Smooth muscle cell of trachea (primary cell): ENCODE measurements around the gene KNL1. TPM values are rescaled to one million over a fixed set of nuclear protein-coding genes. Genes with fewer than 3 reads are reported as not detected.

Source experiments
- total RNA-seq: library from RNA; depleted of rRNA; stranded (reverse); fragments of >200 nt; gene quantifications from 2 replicates; pipeline ENCODE4 v1.2.1, GENCODE V29; 2014

Gene KNL1, protein sequence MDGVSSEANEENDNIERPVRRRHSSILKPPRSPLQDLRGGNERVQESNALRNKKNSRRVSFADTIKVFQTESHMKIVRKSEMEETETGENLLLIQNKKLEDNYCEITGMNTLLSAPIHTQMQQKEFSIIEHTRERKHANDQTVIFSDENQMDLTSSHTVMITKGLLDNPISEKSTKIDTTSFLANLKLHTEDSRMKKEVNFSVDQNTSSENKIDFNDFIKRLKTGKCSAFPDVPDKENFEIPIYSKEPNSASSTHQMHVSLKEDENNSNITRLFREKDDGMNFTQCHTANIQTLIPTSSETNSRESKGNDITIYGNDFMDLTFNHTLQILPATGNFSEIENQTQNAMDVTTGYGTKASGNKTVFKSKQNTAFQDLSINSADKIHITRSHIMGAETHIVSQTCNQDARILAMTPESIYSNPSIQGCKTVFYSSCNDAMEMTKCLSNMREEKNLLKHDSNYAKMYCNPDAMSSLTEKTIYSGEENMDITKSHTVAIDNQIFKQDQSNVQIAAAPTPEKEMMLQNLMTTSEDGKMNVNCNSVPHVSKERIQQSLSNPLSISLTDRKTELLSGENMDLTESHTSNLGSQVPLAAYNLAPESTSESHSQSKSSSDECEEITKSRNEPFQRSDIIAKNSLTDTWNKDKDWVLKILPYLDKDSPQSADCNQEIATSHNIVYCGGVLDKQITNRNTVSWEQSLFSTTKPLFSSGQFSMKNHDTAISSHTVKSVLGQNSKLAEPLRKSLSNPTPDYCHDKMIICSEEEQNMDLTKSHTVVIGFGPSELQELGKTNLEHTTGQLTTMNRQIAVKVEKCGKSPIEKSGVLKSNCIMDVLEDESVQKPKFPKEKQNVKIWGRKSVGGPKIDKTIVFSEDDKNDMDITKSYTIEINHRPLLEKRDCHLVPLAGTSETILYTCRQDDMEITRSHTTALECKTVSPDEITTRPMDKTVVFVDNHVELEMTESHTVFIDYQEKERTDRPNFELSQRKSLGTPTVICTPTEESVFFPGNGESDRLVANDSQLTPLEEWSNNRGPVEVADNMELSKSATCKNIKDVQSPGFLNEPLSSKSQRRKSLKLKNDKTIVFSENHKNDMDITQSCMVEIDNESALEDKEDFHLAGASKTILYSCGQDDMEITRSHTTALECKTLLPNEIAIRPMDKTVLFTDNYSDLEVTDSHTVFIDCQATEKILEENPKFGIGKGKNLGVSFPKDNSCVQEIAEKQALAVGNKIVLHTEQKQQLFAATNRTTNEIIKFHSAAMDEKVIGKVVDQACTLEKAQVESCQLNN (N-terminal part only)
- total RNA-seq = 1.2 and 28.2 TPM in 2 replicates

DNA sequence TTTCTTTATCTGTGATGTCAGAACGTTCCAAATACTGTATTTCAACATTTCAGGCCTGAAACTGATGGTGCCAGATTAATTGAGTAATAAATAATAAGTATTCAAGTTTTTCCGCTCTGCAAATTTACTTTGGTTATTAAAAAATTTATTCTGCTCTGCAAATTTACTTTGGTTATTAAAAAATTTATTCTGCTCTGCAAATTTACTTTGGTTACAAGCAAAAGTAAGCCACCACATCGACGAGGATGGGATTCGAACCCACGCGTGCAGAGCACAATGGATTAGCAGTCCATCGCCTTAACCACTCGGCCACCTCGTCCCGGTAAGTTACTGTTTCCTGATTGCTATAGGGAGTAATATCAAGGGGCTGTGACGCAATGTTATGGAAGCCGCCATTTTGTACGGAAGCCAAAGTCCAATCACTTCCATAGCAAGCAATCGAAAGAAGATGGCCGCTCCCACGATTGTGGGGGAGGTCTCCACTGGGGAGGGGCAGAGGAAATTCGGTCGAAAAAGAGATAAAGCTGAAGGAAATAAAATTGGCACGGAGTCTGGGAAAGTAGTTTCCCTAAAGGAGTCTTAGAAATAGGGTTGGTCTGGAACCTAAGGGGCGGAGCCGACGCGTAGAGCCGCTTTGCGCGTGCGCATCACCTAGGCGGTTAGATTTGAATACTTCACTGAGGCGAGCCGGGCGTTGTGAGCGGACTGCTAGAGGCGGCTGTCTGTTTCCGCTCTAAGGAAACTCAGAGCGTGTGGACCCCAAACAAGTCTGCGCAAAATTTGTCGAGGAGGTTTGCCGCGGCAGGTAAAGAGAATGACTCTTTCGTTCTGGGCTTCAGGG lies at the start of gene KNL1:
KNL1 (plus strand) TSS at position 662 of the 841 bp plus-strand sequence. CDS start 8,683 bp downstream, outside the sequence.

DNA sequence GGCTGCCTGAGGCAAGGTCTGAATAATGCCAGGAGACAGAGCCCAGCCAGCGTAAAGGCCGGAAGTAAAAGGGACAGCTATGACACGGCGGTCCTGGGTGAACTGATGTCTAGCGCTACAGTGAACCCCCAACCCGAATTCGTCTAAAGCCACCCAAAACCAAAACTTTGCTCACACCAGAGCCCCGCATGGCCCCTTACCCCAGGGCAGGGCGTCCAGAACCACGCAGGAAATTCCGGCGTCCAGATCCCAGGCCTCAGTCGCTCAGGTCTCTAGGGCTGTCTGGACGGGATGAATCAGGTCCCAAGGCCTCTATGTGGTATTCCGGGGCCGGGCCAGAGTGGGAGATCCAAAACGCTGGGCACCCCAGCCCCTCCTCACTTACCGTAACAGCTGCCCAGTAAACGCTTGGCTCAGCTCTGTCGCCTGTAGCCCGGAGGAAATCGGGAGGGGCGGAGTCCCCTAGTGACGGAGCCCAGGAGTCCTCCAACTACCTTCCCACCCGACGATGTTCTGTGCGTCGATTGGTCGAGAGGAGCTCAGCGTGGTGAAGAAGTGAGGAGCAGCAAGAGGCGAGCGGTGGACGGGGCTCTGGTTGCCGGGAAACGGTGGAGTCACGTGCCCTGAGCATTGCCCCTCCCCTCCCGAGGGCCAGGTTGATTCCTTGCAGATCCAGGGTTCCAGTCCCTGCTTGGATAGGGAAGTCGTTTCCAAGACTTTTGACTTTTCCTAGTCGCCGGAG lies 29.3 kb upstream of the KNL1 start, which contains the start of gene CCDC32:
CCDC32 (minus strand) TSS at position 452 of the 742 bp plus-strand sequence. CDS start 2,027 bp downstream, outside the sequence.

DNA sequence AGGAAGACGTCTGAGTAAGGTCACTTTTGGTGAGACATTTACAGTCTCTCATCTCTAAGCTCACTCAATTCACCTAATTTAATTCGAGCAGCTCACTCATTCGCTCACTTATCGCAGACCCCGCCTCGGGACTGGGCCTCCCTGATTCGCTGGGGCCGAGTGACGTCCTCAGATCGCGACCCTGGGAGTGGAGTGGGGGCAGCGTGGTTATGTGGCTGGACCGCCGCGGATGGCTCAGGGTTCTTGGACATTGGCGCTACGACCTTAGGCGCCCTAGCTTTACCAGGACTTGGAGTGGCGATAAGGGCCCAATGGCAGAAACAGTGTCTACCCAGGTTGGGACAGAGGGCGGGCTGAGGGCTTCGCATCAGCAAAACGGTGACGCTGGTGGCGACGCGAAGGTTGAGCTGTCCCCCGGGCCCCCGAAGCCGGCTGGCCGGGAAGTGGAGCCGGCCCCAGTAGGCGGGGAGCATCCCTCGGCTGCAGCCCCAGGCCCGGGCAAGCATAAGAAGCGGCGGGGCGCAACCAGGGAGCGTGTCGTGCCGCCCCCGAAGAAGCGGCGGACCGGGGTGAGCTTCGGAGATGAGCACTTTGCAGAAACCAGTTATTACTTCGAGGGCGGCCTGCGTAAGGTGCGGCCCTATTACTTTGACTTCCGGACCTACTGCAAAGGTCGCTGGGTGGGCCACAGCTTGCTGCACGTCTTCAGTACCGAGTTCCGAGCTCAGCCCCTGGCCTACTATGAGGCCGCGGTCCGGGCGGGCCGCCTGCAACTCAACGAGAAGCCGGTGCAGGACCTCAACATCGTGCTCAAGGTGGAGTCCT lies 24.7 kb upstream of the KNL1 start, which contains the start of gene RPUSD2:
RPUSD2 (plus strand) TSS at position 171 of the 825 bp plus-strand sequence; CDS start at position 210, 39 bp downstream.

DNA sequence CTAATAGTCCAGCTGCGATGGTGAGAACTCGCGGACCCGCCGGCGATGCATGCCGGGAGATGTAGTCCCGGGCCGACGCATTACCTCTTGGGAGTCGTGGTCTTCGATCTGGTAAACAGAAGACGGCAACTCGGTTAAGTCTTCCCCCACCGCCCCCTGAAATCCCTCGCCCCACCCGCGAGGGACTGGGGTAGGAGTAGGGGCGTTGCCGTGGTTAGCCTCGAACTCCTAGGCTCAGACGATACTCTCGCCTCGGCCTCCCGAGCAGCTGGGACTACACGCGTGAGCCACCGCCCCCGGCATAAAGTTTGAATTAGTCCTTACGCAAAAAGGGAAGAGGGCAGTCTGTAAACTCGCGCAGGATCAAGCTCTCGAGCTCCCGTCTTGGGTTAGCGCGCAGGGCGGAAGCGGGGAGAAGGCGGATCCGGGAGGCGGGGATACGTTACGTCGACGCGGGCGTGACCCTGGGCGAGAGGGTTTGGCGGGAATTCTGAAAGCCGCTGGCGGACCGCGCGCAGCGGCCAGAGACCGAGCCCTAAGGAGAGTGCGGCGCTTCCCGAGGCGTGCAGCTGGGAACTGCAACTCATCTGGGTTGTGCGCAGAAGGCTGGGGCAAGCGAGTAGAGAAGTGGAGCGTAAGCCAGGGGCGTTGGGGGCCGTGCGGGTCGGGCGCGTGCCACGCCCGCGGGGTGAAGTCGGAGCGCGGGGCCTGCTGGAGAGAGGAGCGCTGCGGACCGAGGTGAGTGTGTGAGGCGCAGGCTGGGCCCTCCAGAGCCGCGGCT lies 100.8 kb downstream of the KNL1 start, which contains the start of gene RAD51:
RAD51 (plus strand) TSS at position 487 of the 781 bp plus-strand sequence. CDS start 3,585 bp downstream, outside the sequence.

Other genes starting within 250 kb of the KNL1 start
- gene PHGR1, start 243.2 kb upstream of the KNL1 start, total RNA-seq = not detected in 2 replicates
- gene DISP2, start 236.0 kb upstream of the KNL1 start, total RNA-seq = under 0.01 and 2.2 TPM in 2 replicates
- gene KNSTRN, start 211.5 kb upstream of the KNL1 start, total RNA-seq = 12.9 and 81.2 TPM in 2 replicates
- gene IVD, start 188.5 kb upstream of the KNL1 start, total RNA-seq = 48.1 and 79.6 TPM in 2 replicates
- 7.3 and 9.6 TPM in 2 replicates for gene BAHD1, start 153.3 kb upstream of the KNL1 start, total RNA-seq
- 15.9 and 18.2 TPM in 2 replicates for gene CHST14, start 123.3 kb upstream of the KNL1 start, total RNA-seq
- gene CCDC32, start 29.2 kb upstream of the KNL1 start, total RNA-seq = 23.7 and 50.4 TPM in 2 replicates
- gene RPUSD2, start 24.9 kb upstream of the KNL1 start, total RNA-seq = 12.6 and 13.2 TPM in 2 replicates
- 1.3 and 4.1 TPM in 2 replicates for gene RAD51, start 100.9 kb downstream of the KNL1 start, total RNA-seq
- 16.0 and 17.5 TPM in 2 replicates for gene RMDN3, start 161.0 kb downstream of the KNL1 start, total RNA-seq
- gene GCHFR, start 169.8 kb downstream of the KNL1 start, total RNA-seq = 2.0 and 2.2 TPM in 2 replicates
- gene C15orf62, start 175.7 kb downstream of the KNL1 start, total RNA-seq = 0.15 TPM in 1 of 2 replicates, not detected in the other
- 19.0 and 25.3 TPM in 2 replicates for gene ZFYVE19, start 212.8 kb downstream of the KNL1 start, total RNA-seq
- gene DNAJC17, start 213.2 kb downstream of the KNL1 start, total RNA-seq = 19.5 and 27.1 TPM in 2 replicates
- not detected in 2 replicates for gene PPP1R14D, start 234.5 kb downstream of the KNL1 start, total RNA-seq
- gene SPINT1, start 249.8 kb downstream of the KNL1 start, total RNA-seq = 0.15 and 0.17 TPM in 2 replicates